C4-2B (cell line): Measurements from ENCODE around the gene ROM1.

Source experiments
- CTCF ChIP-seq: fragments of 450-650 bp; conservative IDR thresholded peaks from 2 replicates; pipeline ENCODE4 v1.5.1; 2017; ENCODE audit warnings: mild to moderate bottlenecking
- ZFX ChIP-seq: fragments of 450-650 bp; IDR thresholded peaks from 2 replicates; pipeline ENCODE4 v1.6.1; 2017

GRCh38 chr11:62572431-62572830 lies 40.6 kb upstream of the ROM1 start:
- TF ChIP-seq CTCF (no peak), ZFX (no peak)
